ENCODE data around the gene TSPAN33.

DNA sequence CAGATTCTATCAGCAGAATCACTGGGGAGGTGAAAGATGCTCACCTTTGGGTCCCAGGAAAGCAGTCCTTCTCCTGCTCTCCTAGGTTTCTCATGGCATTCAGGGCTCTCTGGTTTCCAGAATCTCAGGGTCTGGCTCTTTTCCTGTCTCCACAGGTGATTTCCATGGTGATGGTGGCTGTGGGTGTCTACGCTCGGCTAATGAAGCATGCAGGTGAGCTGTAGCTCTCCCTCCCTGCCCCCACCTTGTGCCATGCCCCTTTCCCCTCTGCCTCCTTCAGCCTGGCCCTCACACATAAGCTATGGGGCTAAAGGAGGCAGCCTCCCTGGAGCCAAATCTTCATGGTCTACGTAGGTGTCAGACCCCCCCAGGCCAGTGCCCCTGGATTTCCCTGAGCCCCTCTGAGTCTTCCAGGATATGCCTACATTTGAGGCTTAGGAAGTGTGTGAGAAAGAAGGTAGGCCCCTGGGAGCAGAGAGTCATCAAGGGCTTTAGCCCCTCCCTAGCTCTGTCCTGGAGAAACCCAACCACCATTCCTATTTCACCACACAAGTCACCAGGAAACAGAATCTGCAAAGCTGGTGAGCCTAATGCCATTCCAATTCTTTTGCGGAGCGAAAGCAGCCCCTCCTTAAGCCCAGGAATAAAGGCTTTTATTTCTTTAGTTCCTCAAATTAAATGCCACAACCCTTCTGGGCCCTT is 17.2 kb downstream of the TSPAN33 start:
- no peak for TF ChIP-seq POLR2AphosphoS5 (IDR thresholded peaks at IDR 0.05; ENCODE audit: borderline replicate concordance, low read depth, low read length)
- TF ChIP-seq EZH2 (IDR thresholded peaks at IDR 0.05), result no peak
